NCI-H1436 treated with DMSO at 0.1 percent for 48 hours (cell line): ENCODE data around the gene HSD17B14.

Source experiments
- DNase-seq: peaks from one replicate; lab custom pipeline; 2025; lab: John Stamatoyannopoulos, UW

HSD17B14 gene

DNA sequence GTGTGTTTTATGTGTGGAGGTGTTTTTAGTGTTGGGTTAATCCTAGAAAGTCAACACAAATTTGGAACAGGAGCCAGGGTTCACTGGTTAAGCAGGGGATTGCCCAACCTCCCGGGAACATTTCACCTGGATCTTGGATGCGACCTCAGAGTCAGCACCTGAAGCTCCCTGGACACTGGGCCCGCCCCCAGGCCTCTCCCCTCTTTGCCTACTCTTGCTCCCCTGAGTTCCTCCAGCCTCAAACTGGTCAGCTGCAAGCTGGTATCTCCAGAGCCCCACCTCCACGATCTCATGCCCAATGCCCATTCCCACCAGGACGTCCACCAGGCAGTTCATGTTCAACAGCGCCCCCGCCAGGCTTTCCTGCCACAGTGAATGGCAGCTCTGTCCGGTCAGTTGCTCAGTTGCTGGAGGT, 9.7 kb downstream of the HSD17B14 start:
- no peak for DNase-seq

DNA sequence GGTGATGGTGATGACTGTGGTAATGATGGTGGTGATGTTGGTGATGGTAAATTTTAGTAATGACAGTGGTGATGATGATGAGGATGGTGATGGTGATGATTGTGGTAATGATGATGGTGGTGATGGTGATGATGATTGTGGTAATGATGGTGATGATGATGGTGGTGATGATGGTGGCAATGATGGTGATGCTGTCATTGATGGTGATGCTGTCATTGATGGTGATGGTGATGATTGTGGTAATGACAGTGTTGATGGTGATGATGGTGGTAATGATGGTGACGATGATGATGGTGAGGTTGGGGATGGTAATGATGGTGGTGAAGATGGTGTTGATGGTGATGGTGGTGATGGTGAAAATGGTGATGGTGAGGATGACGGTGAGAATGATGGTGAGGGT, 13.8 kb downstream of the HSD17B14 start:
- no peak for DNase-seq

DNA sequence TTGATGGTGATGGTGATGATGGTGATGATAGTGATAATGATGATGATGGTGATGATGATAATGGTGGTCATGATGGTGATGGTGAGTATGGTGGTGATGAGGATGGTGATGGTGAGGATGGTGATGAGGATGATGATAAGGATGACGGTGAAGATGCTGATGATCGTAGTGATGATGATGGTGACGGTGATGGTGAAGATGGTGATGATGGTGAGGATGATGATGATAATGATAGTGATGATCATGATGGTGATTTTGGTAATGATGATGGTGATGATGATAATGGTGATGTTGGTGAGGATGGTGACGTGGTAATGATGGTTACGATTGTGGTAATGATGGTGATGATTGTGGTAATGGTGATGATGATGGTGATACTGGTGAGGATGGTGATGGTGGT, 14.7 kb downstream of the HSD17B14 start:
- no peak for DNase-seq

DNA sequence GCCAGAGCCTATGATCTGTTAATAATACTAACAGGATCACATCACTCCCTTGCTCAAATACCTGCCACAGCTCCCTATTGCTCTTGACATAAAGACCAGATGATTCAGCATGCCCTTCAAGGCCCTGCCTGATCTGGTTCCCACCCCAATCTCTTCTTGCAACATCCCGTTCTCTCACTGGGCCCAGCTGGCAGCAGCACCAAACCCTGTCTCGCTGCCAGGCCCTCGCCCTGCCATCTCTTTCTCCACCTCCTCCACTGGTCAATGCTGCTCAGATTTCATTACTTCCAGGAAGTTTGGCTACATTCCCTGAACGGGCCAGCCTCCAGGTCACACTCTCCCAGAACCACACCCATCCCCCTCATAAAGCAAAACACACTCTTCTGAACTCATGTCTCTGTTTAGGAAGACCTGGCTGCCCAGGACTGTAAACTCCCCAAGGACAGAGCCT, 16.9 kb downstream of the HSD17B14 start:
- no peak for DNase-seq

DNA sequence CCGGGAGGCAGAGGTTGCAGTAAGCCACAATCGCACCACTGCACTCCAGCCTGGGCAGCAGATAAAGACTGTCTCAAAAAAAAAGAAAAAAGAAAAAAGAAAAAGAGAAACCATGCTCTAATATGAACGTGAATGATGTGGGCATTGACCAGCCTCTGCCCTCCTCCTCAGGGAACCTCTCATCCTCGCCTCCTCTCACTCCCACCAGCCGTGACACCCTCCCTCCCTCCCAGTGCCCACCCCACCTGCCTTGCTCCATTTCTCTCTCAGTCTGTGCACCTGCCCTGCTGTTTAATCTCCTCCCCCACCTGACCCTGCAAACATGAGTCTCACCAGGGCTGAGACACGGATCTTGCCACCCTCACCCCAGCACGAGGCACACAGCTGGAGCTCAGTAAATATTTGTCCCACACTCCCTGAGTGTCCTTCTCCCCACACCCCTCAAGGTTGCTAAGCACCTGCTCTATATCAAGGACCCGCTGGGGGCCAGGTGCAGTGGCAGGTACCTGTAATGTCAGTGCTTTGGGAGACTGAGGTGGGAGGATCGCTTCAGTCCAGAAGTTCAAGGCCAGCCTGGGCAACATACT, 18.0 kb downstream of the HSD17B14 start:
- no peak for DNase-seq

DNA sequence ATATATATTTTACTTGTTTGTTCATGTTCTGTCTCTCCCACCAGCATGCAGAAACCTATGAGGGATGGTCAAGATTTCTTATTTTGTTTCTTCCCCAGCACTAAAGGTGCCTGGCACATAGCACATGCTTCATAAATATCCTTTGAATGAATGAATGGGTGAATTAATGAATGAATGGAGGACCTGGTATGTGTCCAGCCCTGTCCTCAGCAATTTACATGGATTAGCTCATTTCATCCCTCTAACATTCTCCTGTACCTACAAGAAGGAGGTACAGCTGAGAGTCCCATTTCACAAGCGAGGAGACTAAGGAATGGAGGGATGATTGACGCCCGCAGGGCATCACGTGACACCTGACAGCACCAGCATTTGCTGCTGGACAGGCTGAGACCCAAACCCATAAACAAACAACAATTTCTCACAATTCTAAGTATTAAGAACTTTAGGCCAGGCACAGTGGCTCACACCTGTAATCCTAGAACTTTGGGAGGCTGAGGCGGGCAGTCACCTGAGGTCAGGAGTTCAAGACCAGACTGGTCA, 18.6 kb downstream of the HSD17B14 start:
- no peak for DNase-seq

DNA sequence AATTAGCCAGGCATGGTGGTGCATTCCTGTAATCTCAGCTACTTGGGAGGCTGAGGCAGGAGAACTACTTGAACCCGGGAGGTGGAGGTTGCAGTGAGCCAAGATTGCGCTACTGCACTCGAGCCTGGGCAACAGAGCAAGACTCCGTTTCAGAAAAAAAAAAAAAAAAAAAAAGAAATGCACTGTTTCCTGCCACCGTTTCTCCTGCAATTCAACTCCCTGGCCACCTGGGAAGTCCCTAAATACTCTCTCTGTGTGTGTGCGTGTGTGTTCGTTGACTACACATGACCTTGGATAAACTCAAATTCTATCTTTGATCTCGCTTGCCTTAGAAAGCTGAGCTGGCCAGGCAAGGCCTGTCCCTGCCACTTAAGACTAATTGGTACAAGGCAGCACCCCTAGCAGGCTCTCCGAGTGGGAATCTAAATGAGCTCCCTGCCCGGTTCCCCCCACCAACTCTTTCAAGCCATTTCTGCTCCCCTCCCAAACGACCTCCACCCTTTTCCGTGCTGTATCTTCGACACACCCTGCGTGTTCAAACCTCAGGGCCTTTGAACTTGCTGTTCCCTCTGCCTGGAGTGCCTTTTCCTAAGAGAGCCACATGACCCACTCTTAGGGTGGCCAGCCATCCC, 20.3 kb downstream of the HSD17B14 start:
- DNase-seq = no peak

DNA sequence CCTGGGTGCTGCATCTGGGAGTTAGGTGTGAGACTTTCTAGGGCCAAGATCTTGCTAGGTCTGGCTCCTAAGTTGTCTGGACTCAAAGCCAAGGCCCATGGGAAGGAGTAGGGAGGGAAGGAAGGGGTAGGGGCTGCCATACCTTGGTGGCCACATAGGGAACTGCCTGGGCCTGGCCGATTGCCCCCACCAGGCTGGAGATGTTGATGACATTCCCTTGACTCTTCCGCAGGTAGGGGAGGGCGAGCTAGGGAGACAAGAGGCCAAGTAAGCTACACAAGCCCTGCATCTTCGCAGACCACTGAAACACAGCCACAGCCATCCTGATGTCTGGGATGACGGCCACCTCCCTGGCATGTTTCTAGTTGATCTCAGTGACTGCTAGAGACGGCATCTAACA, 21.4 kb downstream of the HSD17B14 start:
- no peak for DNase-seq

DNA sequence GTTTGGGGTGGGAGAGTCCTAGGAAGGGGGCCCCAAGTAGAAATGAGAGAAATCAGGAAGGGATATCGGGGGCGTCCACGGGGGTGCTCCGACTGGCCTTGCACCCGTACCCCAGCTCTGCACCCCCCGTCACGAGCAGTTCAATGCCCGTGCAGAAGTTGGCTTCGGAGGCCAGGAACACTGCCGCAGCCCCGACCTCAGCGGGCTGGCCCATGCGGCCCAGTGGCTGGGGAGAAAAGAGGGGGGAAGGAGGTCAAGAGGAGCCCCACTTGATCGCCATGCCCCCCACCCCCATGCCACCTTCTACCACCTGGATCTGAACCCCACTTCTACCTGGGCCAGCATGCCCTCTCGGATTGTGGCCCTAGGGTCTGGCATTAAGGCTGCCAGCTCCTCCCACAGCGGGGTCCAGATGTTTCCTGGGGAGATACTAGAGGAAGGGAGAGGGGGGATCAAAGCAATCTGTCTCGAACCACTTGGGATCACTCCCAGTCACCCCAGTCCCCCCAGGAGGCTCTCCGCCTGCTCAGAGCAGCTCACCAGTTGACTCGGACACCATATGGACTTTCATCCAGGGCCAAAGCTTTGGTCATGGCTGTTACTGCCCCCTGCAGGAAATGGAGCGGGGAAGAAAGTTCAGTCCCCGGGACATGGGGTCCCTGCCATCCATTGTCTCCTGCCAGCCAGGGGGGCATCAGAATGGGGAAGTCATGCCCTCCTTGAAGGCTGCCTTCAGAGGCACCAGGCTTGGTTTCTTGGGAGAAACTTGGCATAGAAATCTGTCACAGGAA, 23.0 kb downstream of the HSD17B14 start:
- DNase-seq = no peak

DNA sequence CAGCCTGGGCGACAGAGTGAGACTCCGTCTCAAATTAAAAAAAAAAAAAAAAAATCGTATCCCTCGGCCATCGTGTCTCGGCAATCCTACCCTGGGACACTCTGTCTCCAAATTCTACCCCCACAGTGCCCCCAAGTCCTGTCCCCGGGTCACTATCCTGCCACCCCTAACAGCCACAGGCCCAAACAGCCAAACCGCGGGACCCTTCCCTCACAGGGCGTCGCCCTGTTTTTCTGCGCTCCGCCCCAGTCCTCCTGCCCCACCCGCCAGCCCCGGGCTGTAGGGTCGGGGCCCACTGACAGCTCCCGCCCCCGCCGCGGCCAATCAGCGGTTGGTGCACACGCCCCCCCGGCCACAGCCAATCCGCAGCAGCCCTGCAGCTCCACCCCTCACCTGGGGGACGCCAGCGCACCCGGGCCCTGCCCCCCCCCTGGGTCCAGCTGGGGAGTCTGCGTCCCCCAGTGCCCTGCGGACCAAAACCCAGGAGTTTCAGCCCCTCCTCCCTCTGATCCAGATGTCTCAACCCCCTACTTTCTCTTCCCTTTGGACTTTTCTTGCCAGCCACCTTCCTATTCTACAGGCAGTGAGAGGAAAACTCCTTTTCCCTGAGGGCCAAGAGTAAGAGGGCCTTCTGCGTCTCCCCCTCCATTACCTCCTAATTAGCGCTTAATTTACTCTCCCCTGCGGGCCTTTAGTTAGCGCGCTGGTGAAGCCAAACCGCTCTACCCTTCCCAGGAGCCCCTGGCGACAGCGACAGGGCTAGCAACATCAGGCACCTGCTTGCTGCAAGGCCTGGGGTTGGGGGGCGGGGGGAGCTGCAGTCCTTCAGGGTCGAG, 24.0 kb downstream of the HSD17B14 start:
- peak; percentile 97 for DNase-seq

DNA sequence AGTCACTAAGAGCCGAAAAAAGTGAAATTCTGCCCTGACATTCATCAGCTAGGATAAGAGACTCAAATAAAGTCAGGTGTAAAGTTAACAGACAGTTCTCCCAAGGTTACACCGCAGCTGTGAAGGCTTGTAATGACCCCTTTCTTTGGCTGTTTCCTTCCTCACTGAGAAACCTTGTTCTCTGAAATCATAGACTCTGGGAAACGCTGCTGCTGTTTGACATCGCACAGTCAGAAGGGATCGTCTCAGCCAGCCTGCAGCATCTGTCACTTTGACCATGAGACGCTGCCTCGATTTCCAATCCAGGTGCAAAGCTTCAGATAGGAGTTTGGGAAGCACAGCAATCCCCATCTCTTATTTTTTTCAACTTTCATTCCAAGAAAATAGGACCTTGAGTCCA, 26.1 kb downstream of the HSD17B14 start:
- no peak for DNase-seq

DNA sequence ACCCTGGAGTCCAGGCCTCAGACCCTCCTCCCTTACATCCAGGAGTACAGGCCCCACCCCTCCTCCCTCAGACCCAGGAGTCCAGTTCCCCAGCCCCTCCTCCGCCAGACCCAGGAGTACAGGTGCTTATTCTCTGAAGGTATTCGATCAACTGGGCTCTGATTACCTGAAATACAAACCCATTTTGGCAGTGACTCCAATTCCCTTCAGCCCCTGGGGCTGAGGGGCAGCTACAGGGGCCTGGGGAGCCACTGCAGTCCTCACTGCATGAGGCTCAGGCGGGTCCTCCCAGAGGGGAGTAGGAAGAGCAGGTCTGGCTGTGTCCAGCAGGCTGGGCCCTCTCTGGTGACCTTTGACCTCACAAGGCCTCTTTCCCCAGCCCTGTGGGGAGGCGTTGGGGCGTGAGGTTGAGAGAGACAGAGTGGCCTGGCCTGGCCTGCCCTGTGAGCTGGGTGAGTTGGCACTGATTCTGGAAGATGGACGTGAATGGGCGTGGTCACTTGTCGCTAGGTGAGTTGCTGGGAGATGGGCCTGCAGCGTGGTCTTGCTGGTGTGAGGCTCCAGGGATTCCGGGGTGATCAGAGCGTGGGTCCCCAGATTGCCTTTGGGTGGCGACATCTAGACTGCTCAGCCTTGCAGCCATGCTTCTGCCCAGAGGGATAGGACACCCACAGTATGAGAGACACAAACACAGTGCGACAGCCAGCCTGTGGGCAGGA, 28.5 kb downstream of the HSD17B14 start:
- no peak for DNase-seq

DNA sequence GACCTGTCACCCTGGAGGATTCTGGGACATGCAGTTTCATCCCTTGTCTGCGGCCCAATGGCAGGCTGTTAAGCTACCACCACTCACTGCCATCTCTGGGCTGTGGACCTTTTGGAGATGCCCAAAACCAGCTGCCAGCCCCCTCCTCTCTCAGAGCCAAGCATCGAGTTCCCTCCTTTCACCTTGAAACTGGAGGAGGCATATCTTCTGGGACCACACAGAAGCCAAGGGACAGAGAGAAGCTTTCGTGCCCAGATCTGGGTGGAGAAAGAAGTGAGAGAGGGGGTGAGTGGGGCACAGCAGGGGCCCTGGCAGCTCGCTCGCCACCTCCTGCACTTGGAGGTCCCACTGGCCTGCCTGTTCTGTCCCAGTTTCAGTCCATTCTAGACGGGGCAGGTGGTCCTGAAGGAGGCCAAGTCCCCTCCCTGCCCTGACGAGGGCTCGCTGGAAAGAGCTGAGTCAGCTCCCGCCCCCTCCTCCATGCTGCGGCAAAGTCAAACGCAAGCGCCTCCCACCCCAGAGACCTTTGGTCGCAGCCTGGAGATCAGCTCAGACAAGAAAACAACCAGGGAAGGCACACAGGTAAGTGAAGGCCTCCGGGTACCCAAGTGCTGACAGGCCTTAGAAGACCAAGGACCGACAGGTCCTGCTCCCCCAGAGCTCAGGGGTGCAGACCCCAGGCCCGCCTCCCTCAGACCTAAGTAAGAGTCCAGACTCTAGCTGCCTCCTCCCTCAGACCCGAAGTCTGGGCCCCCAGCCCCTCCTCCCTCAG, 29.3 kb downstream of the HSD17B14 start:
- no peak for DNase-seq

DNA sequence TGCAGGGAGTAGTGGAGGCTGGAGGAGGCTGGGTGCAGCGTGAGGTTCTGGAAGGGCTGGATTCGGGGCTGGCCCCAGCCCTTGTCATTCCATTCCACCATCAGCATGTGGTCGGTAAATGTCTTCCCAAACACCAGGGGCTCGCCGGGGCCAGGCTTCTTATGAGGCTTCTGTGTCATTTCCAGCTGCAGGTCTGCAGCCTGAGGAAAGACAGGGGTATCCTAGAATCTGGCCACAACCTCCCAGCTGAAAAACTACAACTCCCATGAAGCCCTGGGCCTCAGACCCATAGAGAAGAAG, 29.8 kb downstream of the HSD17B14 start:
- no peak for DNase-seq

DNA sequence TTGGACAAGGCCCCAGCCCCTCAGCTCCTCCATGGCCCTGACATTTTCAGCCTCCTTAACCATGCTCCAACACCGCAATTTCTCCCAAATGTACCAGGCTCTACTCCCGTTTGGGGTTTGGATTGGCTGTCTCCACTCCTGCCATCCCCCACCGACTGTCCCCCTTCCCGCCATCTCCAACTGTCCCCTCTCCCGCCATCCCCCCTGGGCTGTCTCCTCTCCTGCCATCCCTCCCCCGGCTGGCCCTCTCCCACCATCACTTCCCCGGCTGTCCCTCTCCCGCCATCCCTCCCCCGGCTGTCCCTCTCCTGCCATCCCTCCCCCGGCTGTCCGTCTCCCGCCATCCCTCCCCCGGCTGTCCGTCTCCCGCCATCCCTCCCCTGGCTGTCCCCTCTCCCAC, 30.8 kb downstream of the HSD17B14 start:
- DNase-seq = no peak

DNA sequence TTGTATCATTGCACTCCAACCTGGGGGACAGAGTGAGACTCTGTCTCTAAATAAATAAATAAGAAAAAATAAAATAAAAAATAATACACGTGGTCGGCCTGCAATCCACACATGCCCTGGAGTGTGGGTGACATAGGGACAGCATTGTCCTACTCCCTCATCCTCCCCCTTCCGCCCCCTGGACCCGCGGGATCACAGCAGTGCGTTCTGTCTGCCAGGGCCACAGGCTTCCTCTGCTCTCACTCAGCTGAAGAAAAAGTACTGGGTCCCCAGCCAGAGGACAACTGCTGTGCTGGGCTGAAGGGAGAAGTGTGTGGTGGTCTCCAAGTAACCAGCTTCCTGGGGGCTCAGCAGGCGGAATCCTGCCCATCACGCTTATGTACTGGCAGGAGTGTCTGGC, 31.8 kb downstream of the HSD17B14 start:
- DNase-seq = no peak

DNA sequence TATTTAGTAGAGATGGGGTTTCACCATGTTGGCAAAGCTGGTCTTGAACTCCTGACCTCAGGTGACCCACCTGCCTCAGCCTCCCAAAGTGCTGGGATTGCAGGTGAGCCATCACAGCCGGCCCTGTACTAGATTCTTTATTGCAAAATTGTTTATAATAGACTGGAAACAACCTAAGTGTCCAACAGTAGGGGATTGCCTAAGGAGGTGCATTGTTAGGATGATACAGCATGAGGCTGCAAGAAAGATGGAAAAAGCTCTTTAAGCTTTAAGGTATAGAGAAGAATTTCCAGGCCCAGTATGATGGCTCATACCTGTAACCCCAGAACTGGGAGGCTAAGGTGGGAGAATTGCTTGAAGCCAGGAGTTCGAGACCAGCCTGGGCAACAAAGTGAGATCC, 33.7 kb downstream of the HSD17B14 start:
- no peak for DNase-seq

DNA sequence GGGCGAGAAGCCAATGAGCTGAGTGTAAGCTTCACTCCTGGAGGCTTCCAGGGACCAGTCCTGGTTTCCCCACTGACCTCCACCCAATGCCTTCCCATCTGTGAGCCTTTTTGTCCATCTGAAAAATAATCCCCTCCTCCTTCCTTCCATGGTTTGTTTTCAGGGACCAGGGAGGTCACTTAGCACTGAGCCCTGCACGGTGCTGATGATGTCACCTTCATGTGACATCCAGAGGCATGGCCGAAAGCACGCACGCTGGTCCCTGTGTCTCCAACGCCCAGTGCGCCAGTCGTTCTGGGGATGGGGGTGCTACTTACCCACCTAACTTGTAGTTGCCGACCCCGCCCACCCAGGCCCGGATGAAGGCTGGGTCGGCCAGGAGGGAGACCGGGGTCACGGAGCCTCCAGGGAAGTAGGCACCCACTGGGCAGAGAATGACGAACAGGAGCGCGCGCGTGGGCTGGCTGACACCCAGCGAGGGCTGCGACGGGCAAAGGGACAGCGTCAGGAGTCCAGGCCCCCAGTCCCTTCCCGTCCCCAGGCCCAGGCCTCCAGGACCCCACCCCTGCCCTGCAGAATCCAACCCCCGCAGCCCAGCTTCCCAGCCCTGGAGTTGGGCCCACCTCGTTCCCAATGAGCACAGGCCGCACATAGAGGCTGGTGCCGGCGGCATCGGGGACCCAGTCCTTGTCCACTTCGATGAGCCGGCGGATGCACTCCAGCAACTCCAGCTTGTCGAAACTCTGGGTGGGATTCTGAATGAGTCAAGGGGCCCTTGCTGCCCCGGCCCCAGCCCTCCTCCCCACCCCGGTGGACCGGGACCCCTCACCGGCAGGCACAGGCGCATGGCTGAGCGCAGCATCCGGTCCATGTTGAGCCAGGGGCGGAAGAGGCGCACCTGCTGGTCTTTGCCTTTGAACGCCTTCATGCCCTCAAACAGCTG, 36.7 kb downstream of the HSD17B14 start:
- DNase-seq = no peak

DNA sequence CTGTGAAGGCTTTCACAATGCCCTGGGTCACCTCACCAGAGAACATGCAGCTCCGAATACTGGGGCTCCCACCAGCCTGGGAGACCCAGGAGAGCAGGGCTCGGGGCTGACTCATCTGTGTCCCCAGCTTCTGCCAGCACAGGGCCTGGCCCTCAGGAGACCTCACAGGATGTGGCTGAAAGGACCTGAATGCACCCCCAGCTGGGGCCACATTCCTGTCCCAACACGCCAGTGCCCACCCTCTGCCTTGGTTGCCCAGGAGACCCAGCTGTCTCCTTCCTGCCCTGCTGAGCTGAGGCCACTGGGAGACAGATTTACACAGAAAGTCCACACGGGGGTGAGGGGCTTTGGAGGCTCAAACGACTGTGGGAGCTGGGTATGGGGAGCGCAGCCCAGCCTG, 37.4 kb downstream of the HSD17B14 start:
- no peak for DNase-seq

DNA sequence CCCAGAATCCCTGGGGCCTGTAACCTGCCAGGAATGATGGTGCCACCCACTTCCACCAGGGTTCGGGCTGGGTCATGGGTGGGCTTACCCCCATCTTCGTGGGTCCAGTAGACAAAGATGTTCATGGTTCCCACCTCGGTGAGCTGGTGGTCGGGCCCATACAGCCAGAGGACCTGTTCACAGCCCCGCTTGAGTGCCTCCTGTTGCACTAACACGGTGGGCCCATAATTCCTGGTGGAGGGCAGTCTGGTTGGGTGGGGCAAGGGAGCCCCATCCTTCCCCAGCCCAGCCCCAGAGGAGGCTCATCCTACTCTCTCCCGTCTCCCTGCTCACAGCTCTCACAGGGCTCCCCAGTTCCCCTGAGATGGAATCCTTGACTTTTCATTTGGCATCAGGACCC, 39.2 kb downstream of the HSD17B14 start:
- DNase-seq = no peak
